ENCODE results near the gene SBK2. TPM values are rescaled to one million over a fixed set of nuclear protein-coding genes. Genes with fewer than 3 reads are reported as not detected.

The SBK2 gene
- total RNA-seq, 4 donors from 2014 or later: 1.5 to 3.0 (median 1.6) TPM; not detected in 1

DNA sequence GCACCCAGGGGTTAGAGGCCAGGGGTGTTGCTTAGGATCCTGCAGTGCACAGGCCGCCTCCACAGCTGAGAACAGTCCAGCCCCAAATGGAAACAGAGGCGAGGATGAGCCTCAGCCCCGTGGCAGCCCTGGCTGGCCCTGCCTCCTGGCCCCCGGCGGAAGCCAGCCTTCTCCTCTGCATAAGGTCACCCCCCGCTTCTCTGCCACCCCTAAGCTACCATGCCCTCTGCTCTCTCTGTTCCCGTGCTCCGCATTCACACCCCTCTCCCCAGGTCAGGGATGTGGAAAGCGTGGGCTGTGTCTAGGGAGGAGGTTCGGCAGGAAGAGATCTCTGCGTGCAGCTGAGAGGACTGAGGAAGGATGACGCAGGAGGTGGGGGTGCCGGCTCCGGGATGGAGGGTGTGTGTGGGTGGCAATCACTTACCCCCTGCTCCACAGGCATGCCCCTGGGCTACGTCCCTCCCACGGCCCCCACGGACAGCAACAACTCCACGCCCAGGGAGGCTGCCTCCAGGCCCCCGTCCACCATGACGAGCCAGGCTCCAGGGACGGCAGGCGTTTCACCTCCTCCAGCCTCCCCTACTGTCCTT is 42.7 kb downstream of the SBK2 start:
- intact Hi-C loops (cut with DNase I; ENCODE audit: low total_unique reads): no loop called here
- Histone ChIP-seq H3K4me3 (peak overlapping the region; percentile 21 to 41 (median 31)), H3K36me3 (no peaks in the 10 kb centered on the region), H3K9me3 (no peaks in the 10 kb centered on the region), H3K4me1 (no peaks in the 10 kb centered on the region), H3K27ac (peak overlapping the region; percentile 70 to 78 (median 70)), H3K27me3 (peaks cover 0 to 2% (median 0%) of the 10 kb centered on the region in 3 donors)
- DNase-seq (no peak), ATAC-seq (peak; percentile 57 to 75)
- in situ Hi-C loops (cut with MboI; ENCODE audit: low sequenced_read_pairs in 4 of 4): no loop called here
- TF ChIP-seq POLR2A (IDR thresholded peaks at IDR 0.05): peak in 1 of 2 donors; percentile 11
- no peak for TF ChIP-seq CTCF (IDR thresholded peaks at IDR 0.05 in 4 of 5, conservative IDR thresholded peaks at IDR 0.05 in 1 of 5)

GRCh38 chr19:55493645-55494171 is 43.2 kb downstream of the SBK2 start:
- in situ Hi-C loops (cut with MboI; ENCODE audit: low sequenced_read_pairs in 4 of 4) (no loop called here), intact Hi-C loops (cut with DNase I; ENCODE audit: low total_unique reads) (no loop called here)
- H3K4me1 ChIP-seq: no peaks in the 10 kb centered on the region
- ATAC-seq (no peak), DNase-seq (no peak)
- no peaks in the 10 kb centered on the region for H3K36me3 ChIP-seq
- H3K27me3 ChIP-seq: peaks cover 0 to 5% (median 0%) of the 10 kb centered on the region in 3 donors
- H3K9me3 ChIP-seq: no peaks in the 10 kb centered on the region
- peak overlapping the region; percentile 70 to 78 (median 70) for H3K27ac ChIP-seq
- H3K4me3 ChIP-seq: peak overlapping the region in 3 of 4 donors; percentile 23 to 41 (median 39)
- no peak for TF ChIP-seq CTCF (IDR thresholded peaks at IDR 0.05 in 4 of 5, conservative IDR thresholded peaks at IDR 0.05 in 1 of 5)
- no peak for TF ChIP-seq POLR2A (IDR thresholded peaks at IDR 0.05)

DNA sequence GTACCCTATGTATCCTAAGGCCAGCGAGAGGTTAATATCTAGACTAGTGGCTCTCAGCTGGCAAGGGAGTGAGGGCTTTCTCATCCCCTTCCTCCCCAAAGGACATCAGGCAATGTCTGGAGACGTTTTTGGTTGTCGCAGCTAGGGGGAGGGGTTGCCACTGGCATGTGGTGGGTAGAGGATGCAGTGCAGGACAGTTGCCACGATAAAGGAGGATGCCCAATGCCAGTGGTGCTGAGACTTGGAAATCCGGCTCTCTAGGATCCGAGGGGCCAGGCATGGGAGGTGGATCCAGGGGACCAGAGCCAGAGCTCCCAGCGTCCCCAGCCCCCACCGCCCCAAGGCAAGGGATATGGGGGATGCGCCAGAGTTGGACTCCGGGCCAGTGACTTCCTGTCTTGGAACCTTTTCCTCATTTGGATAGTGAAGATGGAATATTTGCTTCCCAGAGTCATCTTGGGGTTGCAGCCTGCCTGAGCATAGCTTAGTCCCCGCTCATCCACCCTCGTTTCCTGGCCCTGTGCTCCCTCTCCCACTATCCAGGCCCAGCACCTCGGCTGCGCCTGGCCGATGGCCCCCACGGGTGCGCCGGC is 43.8 kb downstream of the SBK2 start:
- Histone ChIP-seq H3K36me3 (no peaks in the 10 kb centered on the region), H3K27ac (peak overlapping the region; percentile 68 to 78 (median 70)), H3K4me3 (peak overlapping the region in 2 of 4 donors; percentile 23 to 39), H3K27me3 (peaks cover 0 to 5% (median 0%) of the 10 kb centered on the region in 3 donors), H3K4me1 (no peaks in the 10 kb centered on the region), H3K9me3 (no peaks in the 10 kb centered on the region)
- intact Hi-C loops (cut with DNase I; ENCODE audit: low total_unique reads) (no loop called here), in situ Hi-C loops (cut with MboI; ENCODE audit: low sequenced_read_pairs in 4 of 4) (no loop called here)
- ATAC-seq: no peak
- TF ChIP-seq CTCF (IDR thresholded peaks at IDR 0.05 in 4 of 5, conservative IDR thresholded peaks at IDR 0.05 in 1 of 5) (no peak), POLR2A (IDR thresholded peaks at IDR 0.05) (no peak)
- no peak for DNase-seq

GRCh38 chr19:55492362-55492944 is 44.5 kb downstream of the SBK2 start:
- ATAC-seq: no peak
- Histone ChIP-seq H3K27ac (peak overlapping the region in 1 of 4 donors; percentile 78), H3K4me1 (no peaks in the 10 kb centered on the region)

More at GRCh38 chr19:55492362-55492944, 44.5 kb downstream of the SBK2 start:
- DNase-seq: no peak
- Histone ChIP-seq H3K27me3 (peaks cover 0 to 5% (median 0%) of the 10 kb centered on the region in 3 donors), H3K4me3 (no peak overlapping the region), H3K9me3 (no peaks in the 10 kb centered on the region), H3K36me3 (no peaks in the 10 kb centered on the region)
- intact Hi-C loops (cut with DNase I; ENCODE audit: low total_unique reads): no loop called here
- no peak for TF ChIP-seq POLR2A (IDR thresholded peaks at IDR 0.05)
- TF ChIP-seq CTCF (IDR thresholded peaks at IDR 0.05 in 4 of 5, conservative IDR thresholded peaks at IDR 0.05 in 1 of 5): no peak
- in situ Hi-C loops (cut with MboI; ENCODE audit: low sequenced_read_pairs in 4 of 4): no loop called here

Data from gastrocnemius medialis (tissue), 4 donors.